Measurements from ENCODE around the gene NFIB. TPM values are rescaled to one million over a fixed set of nuclear protein-coding genes. Genes with fewer than 3 reads are reported as not detected.

The NFIB gene
- total and polyA plus RNA-seq, 2 of the 4 experiments (the other 2 are of a cell fraction), result 1.4 to 2.0 TPM

GRCh38 chr9:14158136-14158813 lies 155.7 kb downstream of the NFIB start:
- Histone ChIP-seq H3K9me3 (ENCODE audit: control insufficient read depth, insufficient read depth, low read length) (no peaks in the 10 kb centered on the region), H2AK5ac (ENCODE audit: low read depth, low read length) (no peak overlapping the region), H4K5ac (ENCODE audit: low read depth, low read length) (no peak overlapping the region), H3K27ac (ENCODE audit: insufficient read depth, low read length) (no peak overlapping the region), H3K4ac (ENCODE audit: low read depth, low read length) (no peak overlapping the region), H2BK15ac (ENCODE audit: low read depth, low read length) (no peak overlapping the region), H3K14ac (replicated peaks; ENCODE audit: low read depth, low read length) (no peak overlapping the region), H3K4me1 (ENCODE audit: control insufficient read depth, insufficient read depth, low read length) (no peaks in the 10 kb centered on the region), H2BK5ac (ENCODE audit: low read depth, low read length, poor library complexity, severe bottlenecking) (no peak overlapping the region), H3K23ac (ENCODE audit: low read depth, low read length) (no peak overlapping the region), H2AK9ac (replicated peaks; ENCODE audit: low read depth, low read length, poor library complexity) (no peak overlapping the region), H2AFZ (replicated peaks; ENCODE audit: low read length, poor library complexity) (no peak overlapping the region), H3K4me3 (ENCODE audit: insufficient read depth, low read depth, low read length) (no peak overlapping the region), H3K9ac (ENCODE audit: low read depth, low read length) (no peak overlapping the region), H3K18ac (ENCODE audit: low read depth, low read length) (no peak overlapping the region), H4K20me1 (ENCODE audit: insufficient read depth, low read length) (no peaks in the 10 kb centered on the region), H3K56ac (ENCODE audit: extremely low read depth, insufficient read depth, low read length) (no peak overlapping the region), H3K79me1 (ENCODE audit: low read depth in 1 of 2, low read length in 2 of 2) (no peaks in the 10 kb centered on the region), H3K36me3 (ENCODE audit: control insufficient read depth, insufficient read depth, low read length) (no peaks in the 10 kb centered on the region), H2BK120ac (ENCODE audit: low read depth, low read length) (no peak overlapping the region), H3K4me2 (ENCODE audit: low read depth, low read length) (no peak overlapping the region), H4K91ac (ENCODE audit: insufficient read depth, low read depth, low read length) (no peak overlapping the region), H3K27me3 (ENCODE audit: control insufficient read depth, insufficient read depth, low read length) (no peaks in the 10 kb centered on the region), H3K9me1 (ENCODE audit: insufficient read depth, low read length) (no peaks in the 10 kb centered on the region), H4K8ac (ENCODE audit: low read depth in 2 of 2, low read length in 2 of 2) (no peak overlapping the region), H2BK20ac (ENCODE audit: low read depth, low read length) (no peak overlapping the region)
- CTCF ChIA-PET, result no interaction called here
- no CpG with 5 or more reads among the region's 2 CpGs for WGBS, 2 experiments (ENCODE audit: extremely low coverage in 2 of 2, insufficient read length in 1 of 2)
- POLR2A ChIA-PET (ENCODE audit: unreplicated experiment), result no interaction called here
- intact Hi-C loops (cut with micrococcal nuclease), result no loop called here
- BruUV-seq (replicated peaks), result no TSS peak
- in situ Hi-C loops (cut with MboI; ENCODE audit: low sequenced_read_pairs), result no loop called here
- no peak for TF ChIP-seq MXI1 (IDR thresholded peaks at IDR 0.05; ENCODE audit: borderline replicate concordance, low read depth, low read length)
- TF ChIP-seq RAD21 (IDR thresholded peaks at IDR 0.05; ENCODE audit: low read length), result no peak
- TF ChIP-seq CHD1 (IDR thresholded peaks at IDR 0.05; ENCODE audit: low read depth, low read length), result no peak
- TF ChIP-seq POLR2A (IDR thresholded peaks at IDR 0.05; ENCODE audit: low read depth, low read length), result no peak
- no peak for TF ChIP-seq BHLHE40 (IDR thresholded peaks at IDR 0.05; ENCODE audit: low read depth, low read length)
- no peak for TF ChIP-seq FOS (IDR thresholded peaks at IDR 0.05; ENCODE audit: low read depth, low read length)
- no peak for TF ChIP-seq SMC3 (IDR thresholded peaks at IDR 0.05; ENCODE audit: low read depth, low read length)
- TF ChIP-seq NFE2L2 (IDR thresholded peaks at IDR 0.05; ENCODE audit: low read depth, low read length), result no peak
- TF ChIP-seq MAFK (IDR thresholded peaks at IDR 0.05; ENCODE audit: low read depth, low read length), result no peak
- TF ChIP-seq RFX5 (IDR thresholded peaks at IDR 0.05; ENCODE audit: low read depth, low read length), result no peak
- TF ChIP-seq ELK1 (IDR thresholded peaks at IDR 0.05; ENCODE audit: borderline replicate concordance, low read depth, low read length), result no peak
- TF ChIP-seq RCOR1 (IDR thresholded peaks at IDR 0.05; ENCODE audit: insufficient replicate concordance, low read length), result no peak
- no peak for TF ChIP-seq CEBPB (IDR thresholded peaks at IDR 0.05; ENCODE audit: low read depth, low read length)
- DNase-seq, result no peak
- dilution Hi-C loops (cut with HindIII; ENCODE audit: low sequenced_read_pairs, unreplicated experiment), result no loop called here
- no peak for ATAC-seq (ENCODE audit: low read depth)
